ENCODE results near the gene AP3B1. TPM values are rescaled to one million over a fixed set of nuclear protein-coding genes. Genes with fewer than 3 reads are reported as not detected.

The AP3B1 gene
- total and polyA plus RNA-seq, 5 donors, result 19.0 to 28.0 (median 24.5) TPM

DNA sequence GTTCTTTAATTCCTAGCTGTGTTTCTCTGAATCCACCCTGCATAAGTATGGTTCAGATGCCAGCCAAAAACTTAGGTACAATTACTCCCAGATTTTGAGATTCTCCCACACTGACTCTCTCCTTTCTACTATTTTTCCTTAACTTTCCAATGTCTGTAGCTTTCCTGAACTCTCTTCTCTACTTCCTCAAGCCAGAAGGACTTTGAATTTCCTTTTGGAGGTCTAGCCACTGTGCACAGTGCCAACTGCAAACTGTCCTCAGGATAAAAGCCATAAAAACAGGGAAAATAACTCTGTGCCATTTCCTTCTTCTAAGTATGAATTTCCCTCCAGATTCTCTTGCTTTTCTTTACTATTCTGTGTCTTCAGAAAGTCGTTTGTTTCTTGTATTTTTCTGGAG lies 157.2 kb downstream of the AP3B1 start:
- DNase-seq, result no peak
- no peak for ATAC-seq
- Histone ChIP-seq H3K9me3 (ENCODE audit: control insufficient read depth, low read length) (no peaks in the 10 kb centered on the region), H3K4me3 (ENCODE audit: low read length) (no peak overlapping the region), H3K27me3 (ENCODE audit: control insufficient read depth, insufficient read depth) (no peaks in the 10 kb centered on the region), H3K4me1 (ENCODE audit: control insufficient read depth, insufficient read depth, low read length) (no peaks in the 10 kb centered on the region), H3K27ac (ENCODE audit: low read length) (no peak overlapping the region)
- 89% methylated on average over 1 of the region's 1 CpG for WGBS
- intact Hi-C loops (cut with DNase I), result no loop called here

DNA sequence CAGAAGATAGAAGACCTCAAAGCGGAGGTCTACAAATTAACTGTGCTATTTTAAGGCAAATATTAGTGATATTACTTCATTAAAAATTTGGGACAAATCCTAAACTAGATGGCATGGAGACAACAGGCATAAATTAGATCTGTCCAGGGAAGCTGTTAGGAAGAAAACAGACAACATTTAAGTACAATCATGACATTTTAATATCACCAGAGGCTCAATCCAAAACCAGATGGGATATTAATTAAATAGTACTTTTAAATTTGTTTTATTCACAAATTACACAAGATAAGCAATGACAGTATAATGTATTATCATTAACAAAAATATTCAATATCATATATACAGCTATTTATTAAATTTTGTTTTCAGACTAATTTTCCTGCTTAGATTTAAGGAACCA lies 161.1 kb downstream of the AP3B1 start:
- WGBS, result 99% methylated on average over 1 of the region's 1 CpG
- intact Hi-C loops (cut with DNase I), result no loop called here
- no peak for ATAC-seq
- no peak overlapping the region for H3K27ac ChIP-seq (ENCODE audit: low read length)
- no peaks in the 10 kb centered on the region for H3K9me3 ChIP-seq (ENCODE audit: control insufficient read depth, low read length)
- no peaks in the 10 kb centered on the region for H3K4me1 ChIP-seq (ENCODE audit: control insufficient read depth, insufficient read depth, low read length)
- H3K4me3 ChIP-seq (ENCODE audit: low read length), result no peak overlapping the region
- H3K27me3 ChIP-seq (ENCODE audit: control insufficient read depth, insufficient read depth), result no peaks in the 10 kb centered on the region
- no peak for DNase-seq

DNA sequence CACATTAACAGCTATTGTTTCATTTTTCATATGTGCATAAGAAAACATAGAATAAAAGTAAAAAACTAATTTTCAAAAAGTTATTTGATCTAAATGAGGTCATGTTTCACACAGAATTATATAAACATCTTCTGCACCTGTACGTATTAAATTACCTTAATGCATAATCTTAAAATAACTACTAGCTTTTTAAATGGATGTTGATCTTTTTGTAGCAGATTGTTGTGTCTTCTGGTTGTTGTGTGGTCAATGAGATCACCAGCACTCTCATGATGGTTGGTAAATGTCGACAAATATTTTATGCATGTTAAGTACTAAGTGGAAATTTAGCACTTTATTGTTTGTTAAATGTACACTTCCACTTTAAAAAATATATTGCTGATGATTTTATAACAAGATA lies 162.0 kb downstream of the AP3B1 start:
- no peaks in the 10 kb centered on the region for H3K27me3 ChIP-seq (ENCODE audit: control insufficient read depth, insufficient read depth)
- no peak overlapping the region for H3K4me3 ChIP-seq (ENCODE audit: low read length)
- H3K4me1 ChIP-seq (ENCODE audit: control insufficient read depth, insufficient read depth, low read length), result no peaks in the 10 kb centered on the region
- DNase-seq (no peak), ATAC-seq (no peak)
- 96% methylated on average over 2 of the region's 2 CpGs for WGBS
- no peak overlapping the region for H3K27ac ChIP-seq (ENCODE audit: low read length)
- no peaks in the 10 kb centered on the region for H3K9me3 ChIP-seq (ENCODE audit: control insufficient read depth, low read length)
- intact Hi-C loops (cut with DNase I), result no loop called here

DNA sequence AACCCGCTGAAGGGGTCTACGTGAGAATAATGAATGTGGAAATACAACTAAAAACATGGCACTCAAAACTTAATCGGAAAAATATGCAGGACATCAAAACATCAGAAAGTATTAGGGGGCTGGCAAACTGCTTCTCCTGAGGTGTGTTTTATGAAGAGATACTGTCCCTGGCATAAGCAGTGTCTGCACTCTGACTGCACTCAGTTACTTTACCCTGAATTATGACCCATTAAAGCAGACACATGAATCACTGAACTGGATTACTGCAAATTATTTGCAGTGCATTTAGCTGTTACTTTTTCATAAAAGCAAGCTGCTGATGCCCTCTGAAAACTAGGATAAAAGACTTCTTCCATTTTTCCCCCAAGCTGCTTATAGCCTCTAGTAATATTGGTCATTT lies 164.9 kb downstream of the AP3B1 start:
- intact Hi-C loops (cut with DNase I), result no loop called here
- DNase-seq, result no peak
- Histone ChIP-seq H3K4me3 (ENCODE audit: low read length) (no peak overlapping the region), H3K4me1 (ENCODE audit: control insufficient read depth, insufficient read depth, low read length) (no peaks in the 10 kb centered on the region), H3K27me3 (ENCODE audit: control insufficient read depth, insufficient read depth) (no peaks in the 10 kb centered on the region), H3K27ac (ENCODE audit: low read length) (no peak overlapping the region), H3K9me3 (ENCODE audit: control insufficient read depth, low read length) (no peaks in the 10 kb centered on the region)
- 97% methylated on average over 3 of the region's 3 CpGs for WGBS
- ATAC-seq, result no peak

DNA sequence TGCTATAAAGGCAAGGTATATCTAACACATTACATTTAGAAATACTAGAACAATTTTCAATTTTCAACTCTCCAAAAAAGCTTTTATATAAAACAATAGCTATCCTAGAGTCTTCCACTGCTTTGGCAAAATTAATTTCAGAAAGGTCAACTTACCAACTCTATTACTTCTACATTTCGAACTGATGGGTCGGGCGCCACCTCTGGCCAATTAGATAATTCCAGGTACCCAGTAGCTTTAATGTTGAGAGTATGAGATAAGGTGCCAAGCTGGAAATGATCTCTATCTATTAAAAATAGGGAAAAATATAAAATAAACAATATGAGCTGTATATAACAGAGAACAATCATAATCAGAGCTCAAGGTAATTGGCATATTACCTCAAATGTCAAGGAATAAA lies 166.6 kb downstream of the AP3B1 start:
- Histone ChIP-seq H3K4me3 (ENCODE audit: low read length) (no peak overlapping the region), H3K27me3 (ENCODE audit: control insufficient read depth, insufficient read depth) (no peaks in the 10 kb centered on the region), H3K27ac (ENCODE audit: low read length) (no peak overlapping the region), H3K4me1 (ENCODE audit: control insufficient read depth, insufficient read depth, low read length) (no peaks in the 10 kb centered on the region), H3K9me3 (ENCODE audit: control insufficient read depth, low read length) (no peaks in the 10 kb centered on the region)
- ATAC-seq, result no peak
- 87% methylated on average over 3 of the region's 3 CpGs for WGBS
- intact Hi-C loops (cut with DNase I), result no loop called here
- DNase-seq, result no peak

DNA sequence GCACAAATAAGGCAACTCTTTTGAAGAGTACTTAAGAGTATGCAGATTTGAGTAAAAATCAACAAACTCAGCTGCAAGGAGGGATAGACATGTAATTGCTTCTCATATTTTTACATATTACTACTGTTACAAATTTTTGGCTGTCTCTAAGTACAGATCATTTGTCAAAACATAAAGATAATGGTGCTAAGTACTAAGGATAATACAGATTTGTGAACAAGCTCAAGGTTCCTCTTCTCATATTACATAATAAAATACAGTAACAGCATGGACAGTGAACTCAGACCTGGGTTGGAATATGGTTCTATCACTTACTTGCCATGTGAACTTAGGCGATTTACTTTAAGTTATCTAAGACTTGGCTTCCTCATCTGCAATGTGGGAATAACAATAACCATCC lies 168.0 kb downstream of the AP3B1 start:
- WGBS, result 92% methylated on average over 1 of the region's 1 CpG
- DNase-seq (no peak), ATAC-seq (no peak)
- H3K4me3 ChIP-seq (ENCODE audit: low read length), result no peak overlapping the region
- no peaks in the 10 kb centered on the region for H3K27me3 ChIP-seq (ENCODE audit: control insufficient read depth, insufficient read depth)
- no peaks in the 10 kb centered on the region for H3K4me1 ChIP-seq (ENCODE audit: control insufficient read depth, insufficient read depth, low read length)
- H3K9me3 ChIP-seq (ENCODE audit: control insufficient read depth, low read length), result no peaks in the 10 kb centered on the region
- intact Hi-C loops (cut with DNase I), result no loop called here
- no peak overlapping the region for H3K27ac ChIP-seq (ENCODE audit: low read length)

DNA sequence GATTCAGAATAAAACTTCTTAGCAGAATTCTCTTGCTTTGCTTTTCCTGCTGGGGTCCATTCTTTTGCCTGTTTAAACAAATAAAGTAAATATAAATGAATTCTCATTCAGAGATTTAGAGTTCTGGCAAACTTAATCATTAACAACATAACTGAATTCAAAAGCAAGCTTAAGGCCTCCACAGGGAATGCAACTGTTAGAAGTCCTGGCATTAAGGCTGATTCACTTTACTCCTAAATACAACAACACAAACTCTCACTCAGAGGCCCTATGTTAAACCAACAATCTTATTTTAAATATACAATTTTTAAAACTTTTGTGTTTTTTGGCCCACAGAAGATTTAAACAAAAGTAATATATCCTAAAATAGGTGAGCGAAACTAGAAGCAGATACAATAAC lies 178.3 kb downstream of the AP3B1 start:
- whole genome bisulfite sequencing, result 98% methylated on average over 1 of the region's 1 CpG
- ATAC-seq (no peak), DNase-seq (no peak)
- H3K9me3 ChIP-seq (ENCODE audit: control insufficient read depth, low read length), result no peaks in the 10 kb centered on the region
- H3K27me3 ChIP-seq (ENCODE audit: control insufficient read depth, insufficient read depth), result no peaks in the 10 kb centered on the region
- H3K4me3 ChIP-seq (ENCODE audit: low read length), result no peak overlapping the region
- no peak overlapping the region for H3K27ac ChIP-seq (ENCODE audit: low read length)
- no peaks in the 10 kb centered on the region for H3K4me1 ChIP-seq (ENCODE audit: control insufficient read depth, insufficient read depth, low read length)
- intact Hi-C loops (cut with DNase I), result no loop called here

DNA sequence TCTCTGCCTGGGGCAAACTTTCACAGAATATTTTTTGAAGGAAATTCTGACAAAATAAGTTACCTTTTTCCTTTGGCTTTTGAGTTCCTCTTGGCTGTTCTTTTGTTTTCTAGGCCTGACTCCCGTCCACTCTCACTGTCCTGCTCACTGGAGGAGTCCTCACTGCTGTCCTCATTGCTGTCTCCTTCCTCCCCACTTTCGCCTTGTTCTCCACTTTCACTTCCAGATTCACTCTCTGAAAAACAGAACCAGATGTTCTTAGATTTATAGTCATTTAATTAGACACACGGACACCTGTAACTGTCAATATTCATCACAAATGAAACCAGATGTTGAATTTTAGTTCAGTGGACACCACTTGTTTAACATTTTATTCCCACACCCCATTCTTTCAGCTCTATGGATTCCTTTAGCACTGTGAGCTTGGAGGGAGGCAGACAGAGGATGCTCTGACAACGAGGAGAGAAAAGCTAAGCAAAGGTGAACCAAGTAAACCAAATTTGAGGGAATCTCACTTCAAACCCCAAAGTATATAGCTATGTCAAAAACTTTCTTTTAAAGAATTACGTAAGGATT lies 180.7 kb downstream of the AP3B1 start:
- H3K9me3 ChIP-seq (ENCODE audit: control insufficient read depth, low read length), result no peaks in the 10 kb centered on the region
- H3K4me3 ChIP-seq (ENCODE audit: low read length), result no peak overlapping the region
- H3K27me3 ChIP-seq (ENCODE audit: control insufficient read depth, insufficient read depth), result no peaks in the 10 kb centered on the region
- 92% methylated on average over 5 of the region's 5 CpGs for WGBS
- H3K4me1 ChIP-seq (ENCODE audit: control insufficient read depth, insufficient read depth, low read length), result no peaks in the 10 kb centered on the region
- intact Hi-C loops (cut with DNase I), result no loop called here
- ATAC-seq, result no peak
- DNase-seq, result no peak
- no peak overlapping the region for H3K27ac ChIP-seq (ENCODE audit: low read length)

DNA sequence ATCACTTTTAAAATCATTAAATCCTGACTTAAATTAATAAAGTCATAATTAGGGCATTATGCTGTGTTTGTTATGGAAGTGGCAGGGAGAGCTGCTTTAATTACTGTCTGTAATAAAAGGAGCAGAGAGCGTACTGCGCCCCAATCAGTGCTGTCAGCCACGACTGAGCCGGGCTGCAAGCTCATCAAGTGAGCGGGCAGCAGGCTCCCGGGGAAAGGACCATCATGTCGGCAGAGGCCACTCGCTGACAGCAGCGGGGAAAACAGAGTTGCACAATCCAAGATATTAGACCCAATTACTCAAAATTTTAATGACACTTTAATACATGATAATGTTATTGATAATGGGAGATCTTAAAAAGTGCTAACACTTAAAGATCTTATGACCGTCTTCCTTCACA lies 181.6 kb downstream of the AP3B1 start:
- intact Hi-C loops (cut with DNase I), result no loop called here
- Histone ChIP-seq H3K4me3 (ENCODE audit: low read length) (no peak overlapping the region), H3K4me1 (ENCODE audit: control insufficient read depth, insufficient read depth, low read length) (no peaks in the 10 kb centered on the region), H3K27me3 (ENCODE audit: control insufficient read depth, insufficient read depth) (no peaks in the 10 kb centered on the region), H3K9me3 (ENCODE audit: control insufficient read depth, low read length) (no peaks in the 10 kb centered on the region), H3K27ac (ENCODE audit: low read length) (no peak overlapping the region)
- DNase-seq (no peak), ATAC-seq (no peak)
- WGBS, result 91% methylated on average over 10 of the region's 10 CpGs

DNA sequence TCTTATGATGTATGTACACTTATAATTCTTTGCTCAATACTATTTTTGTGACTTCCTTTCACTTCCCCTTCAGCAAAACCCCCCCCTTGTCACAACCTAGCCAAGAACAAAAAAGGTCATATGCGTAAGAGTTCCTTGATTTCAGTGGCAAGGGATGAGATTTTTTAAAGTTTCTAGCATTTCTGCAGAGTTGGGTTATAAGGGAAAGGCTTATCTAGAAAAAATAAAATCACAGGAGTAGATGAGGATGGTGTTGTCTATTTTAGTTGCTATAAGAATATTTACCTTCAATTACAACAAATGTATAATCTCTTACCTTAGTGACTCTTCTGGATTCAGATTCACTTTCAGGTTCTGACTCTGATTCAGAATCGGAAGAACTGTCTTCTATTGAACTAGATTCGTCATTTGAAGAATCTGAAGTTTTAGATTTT lies 184.6 kb downstream of the AP3B1 start:
- DNase-seq (no peak), ATAC-seq (no peak)
- WGBS, result 93% methylated on average over 3 of the region's 3 CpGs
- Histone ChIP-seq H3K27me3 (ENCODE audit: control insufficient read depth, insufficient read depth) (no peaks in the 10 kb centered on the region), H3K4me3 (ENCODE audit: low read length) (no peak overlapping the region), H3K27ac (ENCODE audit: low read length) (no peak overlapping the region), H3K9me3 (ENCODE audit: control insufficient read depth, low read length) (no peaks in the 10 kb centered on the region), H3K4me1 (ENCODE audit: control insufficient read depth, insufficient read depth, low read length) (no peaks in the 10 kb centered on the region)
- intact Hi-C loops (cut with DNase I), result no loop called here

DNA sequence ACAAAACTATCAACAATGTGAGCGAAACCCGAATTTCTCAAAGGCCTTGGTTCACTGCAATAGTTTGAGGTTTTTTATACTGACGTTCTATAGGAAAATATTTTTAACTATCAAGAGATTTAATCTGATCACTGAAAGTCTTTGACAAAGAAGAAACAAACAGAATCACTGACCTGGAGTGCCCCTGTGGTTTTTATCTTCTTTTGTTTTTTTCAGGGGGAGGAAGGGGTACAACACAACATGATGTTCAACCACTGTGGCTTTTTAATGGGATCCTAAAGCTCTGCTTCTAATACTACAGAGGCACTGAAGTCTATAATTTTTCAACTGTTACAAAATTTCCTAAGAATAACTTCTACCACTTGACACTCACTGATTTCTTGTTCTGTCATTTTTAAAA lies 185.9 kb downstream of the AP3B1 start:
- no peaks in the 10 kb centered on the region for H3K9me3 ChIP-seq (ENCODE audit: control insufficient read depth, low read length)
- WGBS, result 90% methylated on average over 3 of the region's 3 CpGs
- no peaks in the 10 kb centered on the region for H3K27me3 ChIP-seq (ENCODE audit: control insufficient read depth, insufficient read depth)
- no peaks in the 10 kb centered on the region for H3K4me1 ChIP-seq (ENCODE audit: control insufficient read depth, insufficient read depth, low read length)
- intact Hi-C loops (cut with DNase I), result no loop called here
- no peak for ATAC-seq
- H3K27ac ChIP-seq (ENCODE audit: low read length), result no peak overlapping the region
- H3K4me3 ChIP-seq (ENCODE audit: low read length), result no peak overlapping the region
- DNase-seq, result no peak

DNA sequence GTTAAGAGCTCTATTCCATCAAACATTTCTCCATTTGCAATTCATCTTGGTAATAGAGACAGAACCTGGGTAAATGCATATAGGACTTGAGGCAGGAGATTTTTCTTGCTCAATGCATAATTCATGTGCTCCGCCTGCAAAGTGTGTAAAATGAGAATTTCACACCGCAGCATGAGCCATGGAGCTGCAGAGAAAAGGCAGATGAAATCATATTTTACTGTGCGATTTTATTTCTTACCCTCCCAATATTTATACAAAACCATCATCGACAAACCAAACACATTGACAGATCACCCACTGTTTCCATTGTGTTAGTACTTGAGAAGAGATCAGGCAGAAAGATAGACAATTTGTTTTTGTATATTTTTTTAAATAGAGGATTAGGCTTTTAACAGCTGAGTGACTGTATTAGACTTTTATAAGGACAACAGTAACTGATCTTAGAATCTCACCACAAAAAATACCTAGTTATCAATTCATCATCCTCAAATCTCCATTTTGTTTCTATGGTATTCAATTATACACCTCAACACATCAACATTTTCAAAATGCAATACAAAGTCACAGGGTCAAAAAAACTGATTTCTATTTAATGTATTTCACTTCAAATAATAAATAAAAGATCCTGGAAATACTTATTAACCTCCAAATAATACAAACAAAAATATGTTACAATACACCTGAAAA lies 191.1 kb downstream of the AP3B1 start:
- intact Hi-C loops (cut with DNase I), result no loop called here
- H3K27me3 ChIP-seq (ENCODE audit: control insufficient read depth, insufficient read depth), result no peaks in the 10 kb centered on the region
- no peaks in the 10 kb centered on the region for H3K4me1 ChIP-seq (ENCODE audit: control insufficient read depth, insufficient read depth, low read length)
- no peak overlapping the region for H3K27ac ChIP-seq (ENCODE audit: low read length)
- ATAC-seq (no peak), DNase-seq (no peak)
- 96% methylated on average over 4 of the region's 4 CpGs for WGBS
- no peaks in the 10 kb centered on the region for H3K9me3 ChIP-seq (ENCODE audit: control insufficient read depth, low read length)
- H3K4me3 ChIP-seq (ENCODE audit: low read length), result no peak overlapping the region
